ENCODE data around the gene GALNT9. TPM values are rescaled to one million over a fixed set of nuclear protein-coding genes. Genes with fewer than 3 reads are reported as not detected.

The GALNT9 gene
- total and polyA plus RNA-seq, 8 donors: 0.17 to 5.0 (median 2.8) TPM; not detected in 1

- Histone ChIP-seq H3K27me3 (peaks cover 0 to 87% of the 10 kb centered on the region in 2 donors), H3K36me3 (no peaks in the 10 kb centered on the region), H3K4me1 (no peaks in the 10 kb centered on the region), H3K4me3 (no peak overlapping the region), H3K27ac (no peak overlapping the region), H3K9me3 (no peaks in the 10 kb centered on the region)
- TF ChIP-seq, protein P1, sequence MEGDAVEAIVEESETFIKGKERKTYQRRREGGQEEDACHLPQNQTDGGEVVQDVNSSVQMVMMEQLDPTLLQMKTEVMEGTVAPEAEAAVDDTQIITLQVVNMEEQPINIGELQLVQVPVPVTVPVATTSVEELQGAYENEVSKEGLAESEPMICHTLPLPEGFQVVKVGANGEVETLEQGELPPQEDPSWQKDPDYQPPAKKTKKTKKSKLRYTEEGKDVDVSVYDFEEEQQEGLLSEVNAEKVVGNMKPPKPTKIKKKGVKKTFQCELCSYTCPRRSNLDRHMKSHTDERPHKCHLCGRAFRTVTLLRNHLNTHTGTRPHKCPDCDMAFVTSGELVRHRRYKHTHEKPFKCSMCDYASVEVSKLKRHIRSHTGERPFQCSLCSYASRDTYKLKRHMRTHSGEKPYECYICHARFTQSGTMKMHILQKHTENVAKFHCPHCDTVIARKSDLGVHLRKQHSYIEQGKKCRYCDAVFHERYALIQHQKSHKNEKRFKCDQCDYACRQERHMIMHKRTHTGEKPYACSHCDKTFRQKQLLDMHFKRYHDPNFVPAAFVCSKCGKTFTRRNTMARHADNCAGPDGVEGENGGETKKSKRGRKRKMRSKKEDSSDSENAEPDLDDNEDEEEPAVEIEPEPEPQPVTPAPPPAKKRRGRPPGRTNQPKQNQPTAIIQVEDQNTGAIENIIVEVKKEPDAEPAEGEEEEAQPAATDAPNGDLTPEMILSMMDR (IDR thresholded peaks at IDR 0.05): peak in 1 of 2 donors; percentile 13
- intact Hi-C loops (cut with DNase I): no loop called here
- ATAC-seq (no peak), DNase-seq (peak in 1 of 4 donors; percentile 47)
Observed at GRCh38 chr12:132342251-132343227, 13.2 kb upstream of the GALNT9 start.

DNA sequence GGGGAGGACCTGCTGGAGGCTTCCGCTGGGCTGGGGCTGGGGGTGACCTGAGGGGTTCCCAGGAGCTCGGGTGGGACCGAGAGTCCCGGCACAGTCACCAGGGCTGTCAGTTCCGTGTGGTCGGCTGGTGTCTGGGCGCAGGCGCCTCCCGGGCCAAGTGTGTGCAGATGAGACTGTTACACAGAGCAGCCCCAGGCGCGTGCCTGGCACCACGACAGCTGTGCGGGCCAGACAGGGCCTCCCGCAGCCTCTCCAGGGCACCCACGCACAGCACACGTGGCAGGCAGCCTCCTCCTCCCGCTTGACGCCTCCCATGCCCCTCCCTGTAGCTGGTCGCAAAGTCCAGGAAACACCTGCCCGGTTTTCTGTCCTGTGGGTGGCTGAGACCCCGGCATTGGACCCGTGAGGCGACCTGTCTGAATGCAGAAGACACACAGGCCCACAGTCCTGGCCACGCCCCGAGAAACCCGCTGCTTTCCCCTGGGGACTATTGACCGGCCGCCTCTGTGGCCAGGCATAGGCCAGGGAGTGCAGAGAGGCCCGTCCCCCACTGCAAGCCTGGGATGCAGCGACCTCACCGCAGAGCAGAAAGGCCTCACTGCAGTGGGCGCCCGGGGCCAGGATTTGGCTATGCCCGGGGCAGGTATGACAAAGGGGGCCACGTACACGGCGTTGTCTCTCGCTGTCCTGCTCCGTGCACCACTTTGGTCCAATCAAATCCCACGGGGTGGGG lies 12.1 kb upstream of the GALNT9 start:
- Histone ChIP-seq H3K27ac (no peak overlapping the region), H3K9me3 (no peaks in the 10 kb centered on the region), H3K4me3 (no peak overlapping the region), H3K27me3 (peaks cover 0 to 88% of the 10 kb centered on the region in 2 donors), H3K36me3 (no peaks in the 10 kb centered on the region), H3K4me1 (no peaks in the 10 kb centered on the region)
- ATAC-seq: no peak
- intact Hi-C loops (cut with DNase I): no loop called here
- TF ChIP-seq, protein P1 (IDR thresholded peaks at IDR 0.05): no peak
- peak in 1 of 4 donors; percentile 76 for DNase-seq

DNA sequence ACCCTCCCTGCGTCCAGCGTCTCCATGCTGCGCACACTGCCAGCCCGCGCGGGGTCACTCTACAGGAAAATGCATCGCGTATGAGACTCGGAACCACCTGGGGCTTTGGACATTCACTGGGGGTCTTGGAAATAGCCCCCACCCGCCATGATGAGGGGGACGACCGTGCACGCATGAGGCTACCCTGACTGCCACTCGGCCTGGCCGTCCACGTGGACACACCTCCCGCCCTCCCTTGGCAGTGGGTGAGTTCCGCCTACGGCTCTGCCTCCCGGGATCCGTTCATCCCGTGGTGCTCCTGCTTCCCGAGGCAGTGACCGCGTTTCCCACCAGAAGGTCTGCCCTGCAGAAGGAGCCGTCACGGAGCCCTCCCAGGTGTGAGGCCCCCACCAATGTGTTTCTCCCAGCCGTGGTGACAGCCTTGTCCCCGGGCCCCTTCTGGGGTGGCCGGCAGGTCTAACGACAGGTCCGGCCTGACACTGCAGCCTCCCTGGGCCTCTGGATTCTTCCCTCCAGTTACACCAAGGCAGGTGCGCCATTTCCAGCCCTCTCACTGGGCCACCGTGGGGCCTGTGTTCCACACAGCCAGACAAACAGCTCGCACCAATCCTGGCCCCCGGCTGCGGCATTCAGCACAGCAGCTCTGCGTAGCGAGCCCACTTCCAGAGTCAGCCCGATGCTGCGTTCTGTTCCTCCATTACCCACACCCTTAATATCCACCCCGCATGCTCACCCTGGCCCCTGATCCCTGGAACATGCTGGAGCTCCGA lies 11.1 kb upstream of the GALNT9 start:
- H3K4me1 ChIP-seq: no peaks in the 10 kb centered on the region
- peak in 1 of 4 donors; percentile 77 for DNase-seq
- no peaks in the 10 kb centered on the region for H3K36me3 ChIP-seq
- no peak overlapping the region for H3K4me3 ChIP-seq
- ATAC-seq: no peak
- TF ChIP-seq, protein P1 (IDR thresholded peaks at IDR 0.05): no peak
- no peak overlapping the region for H3K27ac ChIP-seq
- intact Hi-C loops (cut with DNase I): no loop called here
- no peaks in the 10 kb centered on the region for H3K9me3 ChIP-seq
- H3K27me3 ChIP-seq: peaks cover 0 to 89% of the 10 kb centered on the region in 2 donors

GRCh38 chr12:132339856-132340255 lies 10.5 kb upstream of the GALNT9 start:
- peaks cover 0 to 87% of the 10 kb centered on the region in 2 donors for H3K27me3 ChIP-seq
- DNase-seq: peak in 1 of 4 donors; percentile 59
- no peaks in the 10 kb centered on the region for H3K4me1 ChIP-seq
- intact Hi-C loops (cut with DNase I): no loop called here
- no peaks in the 10 kb centered on the region for H3K9me3 ChIP-seq
- no peak overlapping the region for H3K4me3 ChIP-seq
- no peak for ATAC-seq
- no peaks in the 10 kb centered on the region for H3K36me3 ChIP-seq
- TF ChIP-seq, protein P1 (IDR thresholded peaks at IDR 0.05): no peak
- no peak overlapping the region for H3K27ac ChIP-seq

Data from left lung (tissue), 10 donors.